ENCODE results near the gene FAM240B.

GRCh38 chr9:38685535-38685934, 34.4 kb downstream of the FAM240B start:
- TF ChIP-seq POLR2A (IDR thresholded peaks at IDR 0.05; ENCODE audit: low read depth, low read length) (no peak), POLR2AphosphoS5 (IDR thresholded peaks at IDR 0.05; ENCODE audit: low read depth, low read length) (no peak), SPI1 (IDR thresholded peaks at IDR 0.05; ENCODE audit: low read depth, low read length) (no peak)

Measured in GM12891 (cell line).